Activated CD8-positive, alpha-beta memory T cell treated with anti-CD3 and anti-CD28 coated beads, Interleukin-2, amount 10 ng/mL, durations not matched to agents 7 days and 5 days (primary cell): ENCODE data around the gene ZXDB. TPM values are rescaled to one million over a fixed set of nuclear protein-coding genes. Genes with fewer than 3 reads are reported as not detected.
"Not testable (repeated sequence)": the region's sequence is repeated elsewhere in the genome, so short reads cannot be mapped to it uniquely, and the experiment has no call there.

Experiments
- ATAC-seq: fragments of 150-1000 bp; cut with Tn5 transposase; one replicate; pipeline ENCODE4 v1.10.0; 2021; ENCODE audit warnings: moderate library complexity
- CTCF ChIA-PET: fragments of 350-600 bp; sonication (Branson Sonifier 250); formaldehyde crosslinking; loops from one replicate; lab custom pipeline; 2021; ENCODE audit warnings: antibody characterized with exemption; lab: Charles Lee
- DNase-seq: peaks from one replicate; pipeline ENCODE4 v3.0.0-alpha.2; 2020
- H3K27ac Mint-ChIP-seq: one replicate; pipeline ENCODE4 v1.8.0; 2021; ENCODE audit warnings: mild to moderate bottlenecking, mixed read lengths
- H3K27me3 Mint-ChIP-seq: one replicate; pipeline ENCODE4 v1.8.0; 2021; ENCODE audit warnings: mixed read lengths
- H3K36me3 Mint-ChIP-seq: one replicate; pipeline ENCODE4 v1.8.0; 2021; ENCODE audit warnings: mild to moderate bottlenecking, mixed read lengths
- H3K4me1 Mint-ChIP-seq: one replicate; pipeline ENCODE4 v1.8.0; 2021; ENCODE audit warnings: mixed read lengths
- H3K4me3 Mint-ChIP-seq: one replicate; pipeline ENCODE4 v1.8.0; 2021; ENCODE audit warnings: mild to moderate bottlenecking, moderate library complexity, mixed read lengths
- H3K9me3 Mint-ChIP-seq: one replicate; pipeline ENCODE4 v1.8.0; 2022; ENCODE audit warnings: low read depth, mixed read lengths
- total RNA-seq, 2 experiments: library from RNA; stranded (reverse); gene quantifications; one replicate each; pipeline ENCODE4 v1.2.3, GENCODE V29; 2021

Gene ZXDB
- 1 to 10 TPM; 4.2 to 5.1 TPM for total RNA-seq

- CTCF ChIA-PET, H3K27me3 Mint-ChIP-seq, H3K9me3 Mint-ChIP-seq, DNase-seq: not testable (repeated sequence)
- ATAC-seq = peak; percentile 65
- Mint-ChIP-seq H3K36me3 (peaks cover 10% of the 10 kb centered on the region), H3K4me3 (peak within 1 kb of the TSS; percentile 77), H3K27ac (peak within 1 kb of the TSS; percentile 89), H3K4me1 (peaks cover 34% of the 10 kb centered on the region)
These were observed at the start of gene ZXDB for GRCh38 chrX:57591284-57592159. Gene ZXDB (plus strand): TSS chrX:57592011. CDS start chrX:57592049, 38 bp downstream.

- no peaks in the 10 kb centered on the region for H3K36me3 Mint-ChIP-seq
- H3K27ac Mint-ChIP-seq = no peak overlapping the region
- ATAC-seq (no peak), DNase-seq (no peak)
- H3K27me3 Mint-ChIP-seq = no peaks in the 10 kb centered on the region
- no peaks in the 10 kb centered on the region for H3K4me1 Mint-ChIP-seq
- CTCF ChIA-PET = no interaction called here
- H3K4me3 Mint-ChIP-seq = no peak overlapping the region
- no peaks in the 10 kb centered on the region for H3K9me3 Mint-ChIP-seq
These were observed 26.6 kb upstream of the ZXDB start for GRCh38 chrX:57565198-57565597.

- H3K27ac Mint-ChIP-seq = no peak overlapping the region
These were observed 18.1 kb upstream of the ZXDB start for GRCh38 chrX:57573754-57574153.

GRCh38 chrX:57582948-57583347 is 8.9 kb upstream of the ZXDB start:
- not testable (repeated sequence) for ATAC-seq, H3K27ac Mint-ChIP-seq, H3K4me3 Mint-ChIP-seq, H3K27me3 Mint-ChIP-seq, DNase-seq, H3K36me3 Mint-ChIP-seq, H3K9me3 Mint-ChIP-seq, H3K4me1 Mint-ChIP-seq
- CTCF ChIA-PET = interaction anchor here (0.8 to 1.0 kb wide), 2 partner anchors 18 to 347 kb away, joined by 3 read pairs; no protein-coding TSS in a partner anchor

More at GRCh38 chrX:57573754-57574153, 18.1 kb upstream of the ZXDB start:
- no peaks in the 10 kb centered on the region for H3K36me3 Mint-ChIP-seq
- CTCF ChIA-PET = no interaction called here
- no peak for ATAC-seq
- peaks cover 4% of the 10 kb centered on the region for H3K4me1 Mint-ChIP-seq
- no peak for DNase-seq
- H3K4me3 Mint-ChIP-seq = no peak overlapping the region
- H3K27me3 Mint-ChIP-seq = no peaks in the 10 kb centered on the region
- no peaks in the 10 kb centered on the region for H3K9me3 Mint-ChIP-seq

GRCh38 chrX:57583477-57583876 is 8.3 kb upstream of the ZXDB start:
- Mint-ChIP-seq H3K27me3 (no peaks in the 10 kb centered on the region), H3K4me1 (no peaks in the 10 kb centered on the region), H3K9me3 (no peaks in the 10 kb centered on the region), H3K36me3 (no peaks in the 10 kb centered on the region), H3K27ac (no peak overlapping the region), H3K4me3 (no peak overlapping the region)
- DNase-seq = no peak
- no peak for ATAC-seq
- CTCF ChIA-PET = interaction anchor here (0.8 to 1.0 kb wide), 2 partner anchors 17 to 346 kb away, joined by 3 read pairs; no protein-coding TSS in a partner anchor

- CTCF ChIA-PET = no interaction called here
These were observed 5.5 kb upstream of the ZXDB start for GRCh38 chrX:57586360-57586759.

GRCh38 chrX:57587062-57587461 is 4.7 kb upstream of the ZXDB start:
- CTCF ChIA-PET = no interaction called here
- no peaks in the 10 kb centered on the region for H3K27me3 Mint-ChIP-seq
- peaks cover 8% of the 10 kb centered on the region for H3K4me1 Mint-ChIP-seq
- no peak for ATAC-seq
- no peaks in the 10 kb centered on the region for H3K9me3 Mint-ChIP-seq
- H3K4me3 Mint-ChIP-seq = no peak overlapping the region
- DNase-seq = no peak
- no peak overlapping the region for H3K27ac Mint-ChIP-seq
- no peaks in the 10 kb centered on the region for H3K36me3 Mint-ChIP-seq

More at GRCh38 chrX:57586360-57586759, 5.5 kb upstream of the ZXDB start:
- ATAC-seq (no peak), DNase-seq (no peak)
- no peaks in the 10 kb centered on the region for H3K36me3 Mint-ChIP-seq
- peaks cover 6% of the 10 kb centered on the region for H3K4me1 Mint-ChIP-seq
- no peak overlapping the region for H3K4me3 Mint-ChIP-seq
- no peak overlapping the region for H3K27ac Mint-ChIP-seq
- H3K9me3 Mint-ChIP-seq = no peaks in the 10 kb centered on the region
- no peaks in the 10 kb centered on the region for H3K27me3 Mint-ChIP-seq

- Mint-ChIP-seq H3K27me3 (no peaks in the 10 kb centered on the region), H3K27ac (no peak overlapping the region), H3K4me3 (no peak overlapping the region), H3K4me1 (peaks cover 8% of the 10 kb centered on the region), H3K9me3 (no peaks in the 10 kb centered on the region), H3K36me3 (no peaks in the 10 kb centered on the region)
- DNase-seq = no peak
- CTCF ChIA-PET = no interaction called here
- no peak for ATAC-seq
These were observed 4.2 kb upstream of the ZXDB start for GRCh38 chrX:57587607-57588006.

- ATAC-seq = peak; percentile 87
- H3K4me1 Mint-ChIP-seq = peaks cover 38% of the 10 kb centered on the region
- H3K9me3 Mint-ChIP-seq, H3K27me3 Mint-ChIP-seq, CTCF ChIA-PET, H3K27ac Mint-ChIP-seq: not testable (repeated sequence)
- DNase-seq = peak; percentile 42
- H3K36me3 Mint-ChIP-seq = peaks cover 11% of the 10 kb centered on the region
- H3K4me3 Mint-ChIP-seq = peak overlapping the region; percentile 48
These were observed 516 bp downstream of the ZXDB start for GRCh38 chrX:57592160-57592893.

GRCh38 chrX:57592894-57593215 is 1.0 kb downstream of the ZXDB start:
- DNase-seq = peak; percentile 55
- Mint-ChIP-seq H3K4me3 (peak overlapping the region; percentile 48), H3K36me3 (peaks cover 14% of the 10 kb centered on the region), H3K4me1 (peaks cover 38% of the 10 kb centered on the region)
- peak; percentile 18 for ATAC-seq
- H3K27ac Mint-ChIP-seq, CTCF ChIA-PET, H3K27me3 Mint-ChIP-seq, H3K9me3 Mint-ChIP-seq: not testable (repeated sequence)

- Mint-ChIP-seq H3K4me1 (peaks cover 38% of the 10 kb centered on the region), H3K27ac (peak overlapping the region; percentile 18), H3K27me3 (no peaks in the 10 kb centered on the region), H3K36me3 (peaks cover 17% of the 10 kb centered on the region), H3K9me3 (no peaks in the 10 kb centered on the region), H3K4me3 (peak overlapping the region; percentile 43)
- DNase-seq (no peak), ATAC-seq (no peak)
- CTCF ChIA-PET = no interaction called here
These were observed 3.6 kb downstream of the ZXDB start for GRCh38 chrX:57595381-57595811.

- DNase-seq = no peak
- peaks cover 17% of the 10 kb centered on the region for H3K36me3 Mint-ChIP-seq
- H3K27me3 Mint-ChIP-seq = no peaks in the 10 kb centered on the region
- H3K9me3 Mint-ChIP-seq = no peaks in the 10 kb centered on the region
- no peak for ATAC-seq
- CTCF ChIA-PET = no interaction called here
- no peak overlapping the region for H3K27ac Mint-ChIP-seq
- peak overlapping the region; percentile 33 for H3K4me3 Mint-ChIP-seq
- peaks cover 34% of the 10 kb centered on the region for H3K4me1 Mint-ChIP-seq
These were observed 4.3 kb downstream of the ZXDB start for GRCh38 chrX:57596109-57596508.

GRCh38 chrX:57596516-57596915 is 4.7 kb downstream of the ZXDB start:
- DNase-seq (no peak), ATAC-seq (no peak)
- Mint-ChIP-seq H3K27ac (no peak overlapping the region), H3K36me3 (peaks cover 17% of the 10 kb centered on the region), H3K27me3 (no peaks in the 10 kb centered on the region), H3K4me3 (no peak overlapping the region), H3K9me3 (no peaks in the 10 kb centered on the region), H3K4me1 (peaks cover 31% of the 10 kb centered on the region)
- CTCF ChIA-PET = no interaction called here
